Adrenal gland (tissue), 12 donors: ENCODE data around the gene KIF1C. TPM values are rescaled to one million over a fixed set of nuclear protein-coding genes. Genes with fewer than 3 reads are reported as not detected.
"Not testable (repeated sequence)": the region's sequence is repeated elsewhere in the genome, so short reads cannot be mapped to it uniquely, and the experiment has no call there.

Source experiments
- DNase-seq, 7 donors: peaks; one replicate each; pipeline ENCODE4 v3.0.0-alpha.2; 2019 to 2020
- H3K27ac ChIP-seq, 5 donors: fragments of 200-600 bp; sonication (generic) in 4 of 5; 1 replicate in 3 of 5; 2 replicates in 2 of 5; pipeline versions ENCODE4 v1.5.1 to v1.8.0; 2016 to 2020; ENCODE audit warnings: mild to moderate bottlenecking in 1 of 5
- H3K27me3 ChIP-seq: fragments of 200-600 bp; 2 replicates; pipeline ENCODE4 v1.8.0; 2021
- H3K36me3 ChIP-seq, 2 donors: fragments of 200-600 bp; replicated peaks in 1 of 2; 1 replicate in 1 of 2; 2 replicates in 1 of 2; pipeline versions ENCODE4 v1.5.1 to v1.8.0; 2018 to 2022
- H3K4me1 ChIP-seq, 2 donors: fragments of 200-600 bp; replicated peaks in 1 of 2; 1 replicate in 1 of 2; 2 replicates in 1 of 2; pipeline versions ENCODE4 v1.5.1 to v1.8.0; 2018 to 2021
- H3K4me3 ChIP-seq, 4 donors: fragments of 200-600 bp; sonication (generic) in 3 of 4; one replicate each; pipeline ENCODE4 v1.5.1; 2016 to 2018
- H3K9me3 ChIP-seq, 3 donors: fragments of 200-600 bp; sonication (generic) in 1 of 3; replicated peaks in 1 of 3; 1 replicate in 2 of 3; 2 replicates in 1 of 3; pipeline versions ENCODE4 v1.5.1 to v1.8.0; 2016 to 2021
- POLR2A ChIP-seq, 2 donors: fragments of 450-650 bp; IDR thresholded peaks; one replicate each; pipeline ENCODE4 v1.6.1; 2017; ENCODE audit warnings: antibody characterized with exemption in 2 of 2, mild to moderate bottlenecking in 2 of 2, moderate library complexity in 1 of 2
- WGBS, 4 donors: extraction: QIAGEN DNeasy Blood & Tissue Kit in 2 of 4; methylation state at CpG; one replicate each; pipeline versions ENCODE4 v1.1.5 to v1.1.7; 2013 to 2017; 5-methylcytosine and 5-hydroxymethylcytosine counted together
- intact Hi-C, 2 donors: fragments of 100-400 bp; cut with DNase I; formaldehyde crosslinking; loops; one replicate each; pipeline versions ENCODE4 v1.14.1 to v1.15.0; 2022 to 2023
- polyA plus RNA-seq, 3 donors: library from polyadenylated mRNA; stranded (reverse); fragments of 200-250 nt in 2 of 3; fragments of 350-450 nt in 1 of 3; fragmentation: Illumina TruSeq in 1 of 3; extraction: RNeasy Lipid Tissue Mini Kit (QIAGEN cat#74804) in 1 of 3; gene quantifications; one replicate each; pipeline ENCODE4 v1.2.3, GENCODE V29; 2013 to 2014
- total RNA-seq, 9 donors: library from RNA; depleted of rRNA in 4 of 9; stranded (reverse); fragments of >200 nt in 4 of 9; fragments of 120-200 nt in 1 of 9; fragmentation: NEBNext Ultra II Directional in 1 of 9; extraction: Animal tissue kit (Norgen Biotek cat#: 25700) in 1 of 9; gene quantifications; one replicate each; pipeline versions ENCODE4 v1.1.0 to v1.2.4, GENCODE V29; 2013 to 2023
- TF ChIP-seq, protein P1 (sequence below), 6 experiments: fragments of 450-650 bp in 4 of 6; fragments of 200-600 bp in 2 of 6; sonication (generic) in 1 of 6; IDR thresholded peaks; 1 replicate in 5 of 6; 2 replicates in 1 of 6; pipeline versions ENCODE4 v1.5.1 to v1.8.0; 2016 to 2021; ENCODE audit warnings: antibody characterized with exemption in 6 of 6, mild to moderate bottlenecking in 2 of 6, moderate library complexity in 1 of 6
- donor health status: healthy with polysubstance abuse.
- donor health status: Bipolar disorder and iron deficiency.
- donor health status: DM: yes; HTN: yes; CAD: no.
- donor health status: DM: no; HTN: no; CAD: no.
- donor health status: DM: no; HTN: no; CAD: no.
- donor health status: DM: yes; HTN: yes; CAD: no.

KIF1C gene
- total and polyA plus RNA-seq, 12 donors, result 16.2 to 91.0 (median 55.4) TPM

GRCh38 chr17:5024604-5025003 is 26.9 kb downstream of the KIF1C start:
- H3K9me3 ChIP-seq, result no peaks in the 10 kb centered on the region
- no peak overlapping the region for H3K4me3 ChIP-seq
- DNase-seq, result no peak
- intact Hi-C loops, result no loop called here
- H3K27ac ChIP-seq, result no peak overlapping the region
- H3K27me3 ChIP-seq, result no peaks in the 10 kb centered on the region
- peaks cover 0 to 38% of the 10 kb centered on the region in 2 donors for H3K36me3 ChIP-seq
- WGBS, 4 donors, result 95 to 100% (median 98%) methylated on average over 4 of the region's 4 CpGs
- H3K4me1 ChIP-seq, result no peaks in the 10 kb centered on the region
- TF ChIP-seq POLR2A (IDR thresholded peaks at IDR 0.05), result no peak
- TF ChIP-seq, protein P1, sequence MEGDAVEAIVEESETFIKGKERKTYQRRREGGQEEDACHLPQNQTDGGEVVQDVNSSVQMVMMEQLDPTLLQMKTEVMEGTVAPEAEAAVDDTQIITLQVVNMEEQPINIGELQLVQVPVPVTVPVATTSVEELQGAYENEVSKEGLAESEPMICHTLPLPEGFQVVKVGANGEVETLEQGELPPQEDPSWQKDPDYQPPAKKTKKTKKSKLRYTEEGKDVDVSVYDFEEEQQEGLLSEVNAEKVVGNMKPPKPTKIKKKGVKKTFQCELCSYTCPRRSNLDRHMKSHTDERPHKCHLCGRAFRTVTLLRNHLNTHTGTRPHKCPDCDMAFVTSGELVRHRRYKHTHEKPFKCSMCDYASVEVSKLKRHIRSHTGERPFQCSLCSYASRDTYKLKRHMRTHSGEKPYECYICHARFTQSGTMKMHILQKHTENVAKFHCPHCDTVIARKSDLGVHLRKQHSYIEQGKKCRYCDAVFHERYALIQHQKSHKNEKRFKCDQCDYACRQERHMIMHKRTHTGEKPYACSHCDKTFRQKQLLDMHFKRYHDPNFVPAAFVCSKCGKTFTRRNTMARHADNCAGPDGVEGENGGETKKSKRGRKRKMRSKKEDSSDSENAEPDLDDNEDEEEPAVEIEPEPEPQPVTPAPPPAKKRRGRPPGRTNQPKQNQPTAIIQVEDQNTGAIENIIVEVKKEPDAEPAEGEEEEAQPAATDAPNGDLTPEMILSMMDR (IDR thresholded peaks at IDR 0.05), result no peak

DNA sequence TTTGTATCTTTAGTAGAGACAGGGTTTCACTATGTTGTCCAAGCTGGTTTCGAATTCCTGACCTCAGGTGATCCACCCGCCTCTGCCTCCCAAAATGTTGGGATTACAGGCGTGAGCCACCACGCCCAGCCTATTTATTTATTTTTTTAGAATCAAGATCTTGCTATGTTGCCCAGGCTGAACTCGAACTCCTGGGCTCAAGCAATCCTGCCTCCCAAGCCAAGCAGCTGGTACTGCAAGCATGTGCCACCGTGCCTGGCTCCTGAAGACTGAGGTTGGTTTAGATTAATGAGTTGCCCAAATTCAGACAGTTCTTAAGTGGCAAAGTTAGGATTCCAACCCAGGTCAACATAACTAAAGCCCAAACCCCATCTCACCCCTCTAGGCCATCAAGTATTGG is 29.5 kb downstream of the KIF1C start:
- WGBS, 4 donors, result 84 to 97% (median 91%) methylated on average over 6 of the region's 6 CpGs
- Histone ChIP-seq H3K27ac (no peak overlapping the region), H3K9me3 (no peaks in the 10 kb centered on the region), H3K36me3 (peaks cover 0 to 15% of the 10 kb centered on the region in 2 donors), H3K4me3 (no peak overlapping the region), H3K27me3 (no peaks in the 10 kb centered on the region), H3K4me1 (peaks cover 0 to 3% of the 10 kb centered on the region in 2 donors)
- DNase-seq, result no peak
- intact Hi-C loops, result no loop called here
- TF ChIP-seq, protein P1 (IDR thresholded peaks at IDR 0.05), result no peak
- no peak for TF ChIP-seq POLR2A (IDR thresholded peaks at IDR 0.05)

- Histone ChIP-seq H3K9me3 (no peaks in the 10 kb centered on the region), H3K36me3 (peaks cover 0 to 9% of the 10 kb centered on the region in 2 donors), H3K4me3 (no peak overlapping the region), H3K4me1 (peaks cover 0 to 3% of the 10 kb centered on the region in 2 donors), H3K27ac (no peak overlapping the region), H3K27me3 (no peaks in the 10 kb centered on the region)
- intact Hi-C loops, result no loop called here
- DNase-seq, result no peak
- 66 to 74% (median 71%) methylated on average over 5 of the region's 5 CpGs for WGBS, 4 donors
- TF ChIP-seq POLR2A (IDR thresholded peaks at IDR 0.05), result no peak
- TF ChIP-seq, protein P1 (IDR thresholded peaks at IDR 0.05), result no peak
Measured at GRCh38 chr17:5027916-5028315, 30.2 kb downstream of the KIF1C start.

DNA sequence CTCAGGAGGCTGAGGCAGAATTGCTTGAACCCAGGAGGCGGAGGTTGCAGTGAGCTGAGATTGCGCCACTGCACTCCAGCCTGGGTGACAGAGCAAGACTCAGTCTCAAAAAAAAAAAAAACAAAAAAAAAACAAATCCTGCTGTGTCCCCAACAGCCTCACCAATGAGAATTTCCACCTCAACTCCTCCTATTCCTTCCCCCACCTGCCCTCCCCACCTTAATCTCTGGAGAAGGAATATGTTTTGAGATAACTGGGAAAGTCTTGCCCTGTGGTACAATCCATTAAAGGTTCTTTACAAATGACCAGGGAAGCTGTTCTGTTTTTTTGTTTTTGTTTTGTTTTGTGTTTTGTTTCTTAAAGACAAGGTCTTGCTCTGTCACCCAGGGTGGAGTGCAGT is 32.4 kb downstream of the KIF1C start:
- DNase-seq, H3K27ac ChIP-seq, H3K36me3 ChIP-seq, H3K9me3 ChIP-seq, intact Hi-C loops, H3K27me3 ChIP-seq, H3K4me3 ChIP-seq, H3K4me1 ChIP-seq: not testable (repeated sequence)
- WGBS, 4 donors, result 76 to 100% (median 86%) methylated on average over 2 of the region's 2 CpGs

GRCh38 chr17:5031365-5032082 is 33.8 kb downstream of the KIF1C start:
- H3K4me1 ChIP-seq, result peaks cover 0 to 3% of the 10 kb centered on the region in 2 donors
- DNase-seq, result peak; percentile 67 to 89 (median 74)
- H3K4me3 ChIP-seq, result peak overlapping the region in 2 of 4 donors; percentile 25 to 57
- H3K27me3 ChIP-seq, result peaks cover 6% of the 10 kb centered on the region
- WGBS, 4 donors, result 3 to 13% (median 4%) methylated on average over 11 to 48 of the region's 48 CpGs
- intact Hi-C loops, result no loop called here
- TF ChIP-seq POLR2A (IDR thresholded peaks at IDR 0.05), result no peak
- TF ChIP-seq, protein P1 (IDR thresholded peaks at IDR 0.05), result peak; percentile 67 to 84 (median 72)
- H3K9me3 ChIP-seq, result no peaks in the 10 kb centered on the region
- H3K27ac ChIP-seq, result peak overlapping the region in 2 of 5 donors; percentile 34 to 79
- H3K36me3 ChIP-seq, result no peaks in the 10 kb centered on the region
